Medulla oblongata (tissue), 1 donor: Measurements from ENCODE around the gene TAF13.
A peak's percentile ranks its signal among the peaks of the same experiment; 100 is the strongest.
"Not testable (repeated sequence)": the region's sequence is repeated elsewhere in the genome, so short reads cannot be mapped to it uniquely, and the experiment has no call there.

Experiments used
- DNase-seq: peaks from one replicate; pipeline ENCODE4 v3.0.0-alpha.2; 2015; ENCODE audit errors: extremely low spot score

Gene TAF13

DNA sequence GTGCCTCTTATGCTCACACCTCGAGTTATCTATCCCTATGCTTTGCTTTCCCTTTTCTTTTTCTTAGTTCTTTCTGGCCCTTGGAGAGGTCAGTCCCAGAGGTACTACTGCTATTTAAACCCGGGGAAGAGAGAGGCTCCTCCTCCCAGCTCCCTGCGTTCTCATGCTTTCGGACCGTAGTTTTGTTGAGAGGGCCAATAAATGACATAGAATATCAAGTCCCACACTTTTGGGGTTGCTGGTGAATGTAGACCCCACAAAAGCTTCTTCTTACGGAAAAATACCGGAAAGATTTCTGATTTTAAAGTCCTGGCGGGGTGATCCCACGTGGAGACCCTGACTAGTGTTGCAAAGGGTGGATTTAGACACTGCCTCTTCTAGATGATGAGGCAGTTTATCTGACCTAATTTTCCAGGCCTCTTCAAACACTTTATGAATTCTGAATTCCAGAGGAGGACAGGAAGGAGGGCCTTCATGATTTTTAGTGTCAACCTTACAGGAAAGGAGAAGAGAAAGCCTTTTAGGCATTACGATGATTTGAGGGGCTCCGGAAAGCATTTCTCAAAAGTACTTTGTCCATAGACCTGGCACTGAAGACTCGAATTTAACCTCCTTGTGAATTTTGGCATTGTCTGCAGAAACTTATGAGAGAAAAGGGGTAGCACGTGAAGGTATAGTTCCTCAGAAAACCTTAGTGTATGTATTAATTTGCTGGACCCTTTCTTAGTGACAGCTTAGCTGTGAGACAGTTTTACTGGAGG, 15.5 kb upstream of the TAF13 start:
- DNase-seq: no peak

DNA sequence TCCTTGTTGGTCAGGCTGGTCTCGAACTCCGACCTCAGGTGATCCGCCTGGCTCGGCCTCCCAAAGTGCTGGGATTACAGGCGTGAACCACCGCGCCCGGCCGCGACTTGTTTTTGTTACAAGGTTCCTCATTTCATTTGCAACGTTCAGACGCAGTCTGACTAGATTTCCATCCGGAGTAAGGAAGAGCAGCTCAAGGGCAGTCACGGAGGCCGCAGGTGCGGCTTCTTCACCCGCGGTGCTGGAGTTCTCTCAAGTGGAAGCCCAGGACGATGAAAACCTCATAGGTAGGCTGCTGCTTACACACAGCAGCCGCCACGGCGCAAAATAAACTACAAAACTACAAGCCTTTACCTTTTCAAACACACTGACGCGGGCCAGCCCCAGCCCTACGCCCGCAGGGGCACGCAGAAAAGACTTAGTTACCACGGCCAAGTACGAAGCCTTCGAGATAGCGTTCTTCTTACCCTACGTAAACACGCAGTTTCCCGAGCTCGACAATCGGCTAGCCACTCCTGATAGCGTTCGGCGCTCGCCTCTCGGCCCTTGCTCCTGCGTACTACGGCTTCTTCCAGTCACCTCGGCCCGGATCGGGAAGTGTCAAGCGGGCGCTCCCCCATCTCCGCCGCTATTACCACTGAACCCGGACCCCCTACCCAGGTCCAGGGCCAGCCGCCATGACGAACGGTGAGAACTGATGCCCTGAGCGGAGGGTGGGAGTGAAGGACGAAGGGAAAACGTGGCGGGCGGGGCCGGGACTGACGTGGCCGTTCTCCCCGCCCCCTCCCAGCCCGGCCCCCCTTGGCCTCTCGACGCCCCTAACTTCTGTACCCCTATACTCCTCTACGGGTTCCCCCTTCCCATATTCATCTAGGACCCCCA, 14.6 kb upstream of the TAF13 start, which contains the start of gene TMEM167B:
TSS of gene TMEM167B (plus strand) at position 569 of the 882 bp plus-strand sequence. CDS start at position 678, 109 bp downstream.
- DNase-seq: peak; percentile 96

DNA sequence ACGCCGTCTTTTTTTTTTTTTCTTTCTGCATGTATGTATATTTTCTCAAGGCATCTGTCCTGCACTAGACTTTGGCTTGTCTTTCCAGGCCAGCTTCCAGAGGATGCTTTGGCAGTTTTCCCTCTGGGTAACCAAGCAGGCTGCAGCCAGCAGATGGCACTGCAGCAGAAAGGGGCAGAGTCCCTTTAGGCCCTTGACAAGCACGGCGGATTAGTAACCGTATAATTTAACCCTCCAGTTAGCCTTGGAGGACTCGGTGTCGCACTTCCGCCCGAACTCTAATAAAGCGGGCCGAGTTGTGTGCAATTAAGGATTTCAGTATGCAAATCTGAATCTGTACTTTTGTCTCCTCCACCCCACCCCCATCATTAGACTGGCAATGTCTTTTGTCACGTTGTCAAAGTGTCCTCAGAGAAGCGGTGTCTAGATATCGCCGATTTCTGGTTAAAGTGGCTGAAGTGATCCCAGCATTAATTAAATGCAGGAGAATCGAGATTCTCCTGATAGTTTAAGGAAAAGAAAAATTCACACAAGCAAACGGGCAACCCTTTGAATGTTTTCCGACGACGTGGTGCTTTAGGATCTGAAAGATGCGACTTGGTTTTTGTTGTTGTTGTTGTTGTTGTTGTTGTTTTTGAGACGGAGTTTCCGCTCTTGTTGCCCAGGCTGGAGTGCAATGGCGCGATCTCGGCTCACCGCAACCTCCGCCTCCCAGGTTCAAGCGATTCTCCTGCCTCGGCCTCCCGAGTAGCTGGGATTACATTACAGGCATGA, 13.6 kb upstream of the TAF13 start:
- peak; percentile 97 for DNase-seq

DNA sequence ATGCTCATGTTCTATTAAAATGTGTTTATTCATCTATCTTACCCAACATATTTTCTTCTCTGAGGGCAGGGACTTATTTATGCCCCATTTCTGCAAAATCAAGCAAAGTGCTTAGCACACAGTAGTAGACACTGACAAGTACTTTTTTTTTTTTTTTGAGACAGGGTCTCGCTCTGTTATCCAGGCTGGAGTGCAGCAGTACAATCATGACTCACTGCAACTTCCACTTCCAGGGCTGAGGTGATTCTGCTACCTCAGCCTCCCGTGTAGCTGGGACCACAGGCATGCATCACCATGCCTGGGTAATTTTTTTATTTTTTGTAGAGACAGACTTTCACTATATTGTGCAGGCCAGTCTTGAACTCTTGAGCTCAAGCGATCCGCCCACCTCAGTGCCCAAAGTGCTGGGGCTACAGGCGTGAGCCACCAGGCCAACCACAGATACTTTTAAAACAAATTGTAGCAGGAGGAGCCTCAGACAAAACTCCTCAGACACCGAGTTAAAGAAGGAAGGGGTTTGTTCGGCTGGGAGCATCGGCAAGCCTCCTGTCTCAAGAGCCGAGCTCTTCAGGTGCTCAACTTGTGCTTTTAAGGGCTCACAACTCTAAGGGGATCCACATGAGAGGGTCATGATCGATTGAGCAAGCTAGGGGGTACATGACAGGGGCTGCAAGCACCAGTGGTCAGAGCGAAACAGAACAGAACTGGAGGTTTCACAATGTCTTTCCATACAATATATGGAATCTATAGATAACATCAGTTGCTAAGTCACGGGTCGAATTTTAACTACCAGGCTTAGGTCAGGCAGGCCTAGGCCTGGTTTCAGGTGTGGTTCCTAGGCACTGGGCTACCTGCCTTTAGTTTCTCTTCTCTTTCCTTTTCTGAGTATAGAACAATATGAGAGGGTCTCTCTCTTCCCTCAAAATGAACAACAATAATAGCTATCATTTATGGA, 9.0 kb upstream of the TAF13 start:
- no peak for DNase-seq

DNA sequence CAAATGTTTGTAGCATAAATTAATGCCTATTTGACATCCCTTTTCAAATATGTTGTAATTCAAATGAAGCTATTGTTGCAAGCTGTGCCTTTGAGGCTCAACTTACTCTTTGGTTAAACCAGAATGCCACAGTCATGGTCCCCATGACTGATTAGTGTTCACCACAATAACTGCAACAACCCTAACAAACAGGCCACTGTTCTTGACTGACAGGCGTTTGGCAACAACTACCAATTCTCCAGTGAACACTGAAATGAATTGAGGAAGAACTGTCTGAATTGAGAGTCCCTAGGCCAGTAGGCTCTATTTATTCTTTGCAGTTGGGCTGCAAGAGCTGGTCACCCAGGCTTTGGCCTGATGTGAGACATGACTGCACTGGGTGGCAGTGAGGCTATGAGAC, 8.1 kb upstream of the TAF13 start:
- DNase-seq: peak; percentile 96

DNA sequence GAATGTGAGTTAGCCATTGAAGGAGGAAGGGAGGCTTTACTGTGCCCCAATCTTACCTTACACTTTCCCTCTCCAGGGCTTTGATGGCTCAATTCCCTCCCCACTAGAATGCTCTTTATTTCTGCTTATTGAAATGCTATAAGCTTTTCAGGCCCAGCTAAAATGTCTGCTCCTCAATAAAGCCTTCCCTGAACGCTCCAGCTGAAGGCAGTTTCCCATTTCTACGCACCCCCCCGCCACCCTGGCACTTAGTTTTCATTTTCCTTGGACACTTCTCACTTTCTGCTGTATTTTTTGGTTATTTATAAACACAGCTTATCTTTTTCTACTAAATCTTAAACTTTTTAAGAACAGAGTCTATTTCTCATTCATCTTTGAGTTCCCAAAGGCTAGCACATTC, 7.7 kb upstream of the TAF13 start:
- no peak for DNase-seq

DNA sequence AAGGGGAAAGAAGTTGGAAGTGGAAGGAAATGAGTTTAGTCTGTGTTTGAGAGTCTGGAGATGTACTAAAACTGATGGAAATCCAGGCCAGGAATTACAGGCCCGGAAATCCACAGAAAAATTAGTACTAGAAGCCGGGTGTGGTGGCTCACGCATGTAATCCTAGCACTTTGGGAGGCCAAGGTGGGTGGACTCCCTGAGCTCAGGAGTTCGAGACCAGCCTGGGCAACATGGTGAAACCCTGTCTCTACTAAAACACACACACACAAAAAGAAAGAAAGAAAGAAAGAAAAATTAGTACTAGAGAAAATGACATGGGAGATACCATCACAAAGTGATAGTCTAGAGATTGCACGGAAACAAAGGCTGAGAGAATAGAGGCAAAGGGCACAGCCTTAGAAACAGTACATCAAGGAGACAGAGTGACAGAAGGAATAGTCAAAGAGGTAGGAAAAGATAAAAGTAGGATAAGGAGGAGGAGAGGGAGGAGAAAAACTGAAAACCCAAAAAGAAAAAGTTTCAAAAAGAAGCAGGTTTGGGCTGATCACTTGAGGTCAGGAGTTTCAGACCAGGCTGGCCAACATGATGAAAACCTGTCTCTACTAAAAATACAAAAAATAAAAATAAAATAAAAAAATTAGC, 4.8 kb upstream of the TAF13 start:
- no peak for DNase-seq

DNA sequence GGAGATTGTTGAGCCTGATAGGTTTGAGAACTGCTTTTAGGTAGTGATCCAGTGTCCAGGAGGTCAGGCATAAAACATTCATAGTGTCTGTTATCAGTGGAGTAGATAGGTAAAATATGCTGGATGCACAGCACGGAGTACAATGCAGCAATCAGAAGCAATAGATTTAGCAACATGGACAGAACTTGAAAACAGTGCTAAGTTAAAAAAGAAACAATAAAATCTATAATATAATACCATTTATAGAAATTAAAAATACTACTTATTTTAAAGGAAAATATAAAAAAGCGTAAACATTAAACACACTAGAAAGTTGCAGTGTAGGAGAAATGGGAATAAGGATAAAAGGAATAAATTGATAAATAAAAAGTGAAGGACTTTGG, 3.4 kb upstream of the TAF13 start:
- DNase-seq: no peak

DNA sequence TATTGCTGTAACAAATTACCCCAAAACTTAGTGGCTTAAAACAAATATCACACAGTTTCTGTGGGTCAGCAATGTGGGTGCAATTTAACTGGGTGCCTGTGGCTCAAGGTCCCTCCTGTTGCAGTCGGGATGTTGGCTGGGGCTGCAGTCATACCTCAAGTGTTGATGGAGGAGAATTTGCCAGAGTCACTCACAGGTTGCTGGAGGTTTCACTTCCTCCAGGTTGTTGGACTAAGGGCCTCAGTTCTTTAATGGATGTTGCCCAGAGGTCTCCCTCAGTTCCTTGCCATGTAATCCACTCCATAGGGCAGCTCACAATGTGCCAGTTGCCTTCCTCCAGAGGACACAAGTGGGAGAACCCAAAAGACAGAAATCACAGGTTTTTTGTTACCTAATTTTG, 2.5 kb upstream of the TAF13 start:
- no peak for DNase-seq

DNA sequence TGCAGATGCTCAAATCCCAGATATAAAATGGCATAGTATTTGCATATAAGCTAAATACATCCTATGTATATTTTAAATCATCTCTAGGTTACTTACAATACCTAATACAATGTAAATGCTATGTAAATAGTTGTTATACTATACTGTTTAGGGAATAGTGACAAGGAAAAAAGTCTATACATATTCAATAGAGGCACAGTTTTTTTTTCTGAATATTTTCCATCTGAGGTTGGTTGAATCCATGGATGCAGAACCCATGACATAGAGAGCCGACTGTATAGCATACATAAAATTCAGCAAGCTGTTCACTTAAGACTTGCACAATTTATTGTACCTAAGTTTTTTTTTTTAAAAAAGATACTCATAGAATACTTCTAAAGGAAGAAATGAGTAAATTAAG, 6.5 kb downstream of the TAF13 start:
- no peak for DNase-seq

DNA sequence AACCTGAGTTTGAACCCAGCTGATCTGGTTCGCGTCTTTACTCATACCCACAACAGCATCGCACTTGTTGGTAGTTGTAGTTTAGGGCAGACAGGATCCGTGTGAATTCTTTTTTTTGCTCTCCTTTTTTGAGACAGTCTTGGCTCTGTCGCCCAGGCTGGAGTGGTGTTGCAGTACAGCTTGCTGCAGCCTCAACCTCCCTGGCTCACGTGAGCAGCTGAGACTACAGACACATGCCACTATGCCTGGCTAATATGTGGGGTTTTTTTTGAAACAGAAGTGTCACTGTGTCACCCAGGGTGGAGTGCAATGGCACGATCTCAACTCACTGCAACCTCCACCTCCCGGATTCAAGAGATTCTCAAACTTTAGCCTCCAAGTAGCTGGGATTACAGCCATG, 7.9 kb downstream of the TAF13 start:
- no peak for DNase-seq

DNA sequence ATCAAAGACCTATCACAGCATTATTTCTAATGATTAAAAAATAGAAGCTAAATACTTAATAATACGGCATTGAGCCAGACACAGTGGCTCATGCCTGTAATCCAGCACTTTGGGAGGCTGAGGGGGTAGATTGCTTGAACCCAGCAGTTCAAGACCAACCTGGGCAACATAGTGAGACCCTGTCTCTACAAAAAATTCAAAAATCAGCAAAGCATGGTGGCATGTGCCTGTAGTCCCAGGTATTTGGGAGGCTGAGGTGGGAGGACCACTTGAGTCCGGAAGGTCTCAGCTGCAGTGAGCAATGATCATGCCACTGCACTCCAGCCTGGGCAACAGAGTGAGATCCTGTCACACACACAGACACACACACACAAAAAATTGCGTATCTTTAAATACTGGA, 10.7 kb downstream of the TAF13 start:
- no peak for DNase-seq

DNA sequence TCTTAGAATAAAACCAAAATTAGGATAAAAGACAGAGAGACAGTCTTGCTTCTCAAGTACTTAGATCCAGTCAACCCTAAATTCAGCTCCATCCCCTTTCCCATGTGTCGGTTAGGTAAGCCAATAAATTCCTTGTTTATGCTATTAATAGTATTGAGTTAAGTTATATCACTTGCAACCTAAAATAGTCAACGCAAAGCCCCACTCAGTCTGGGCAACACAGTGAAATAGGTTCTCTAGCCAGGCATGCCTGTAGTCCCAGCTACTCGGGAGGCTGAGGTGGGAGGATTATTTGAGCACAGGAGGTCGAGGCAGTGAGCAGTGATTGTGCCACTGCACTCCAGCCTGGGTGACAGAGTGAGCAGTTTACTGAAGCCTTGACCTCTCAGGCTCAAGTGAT, 14.6 kb downstream of the TAF13 start:
- no peak for DNase-seq

DNA sequence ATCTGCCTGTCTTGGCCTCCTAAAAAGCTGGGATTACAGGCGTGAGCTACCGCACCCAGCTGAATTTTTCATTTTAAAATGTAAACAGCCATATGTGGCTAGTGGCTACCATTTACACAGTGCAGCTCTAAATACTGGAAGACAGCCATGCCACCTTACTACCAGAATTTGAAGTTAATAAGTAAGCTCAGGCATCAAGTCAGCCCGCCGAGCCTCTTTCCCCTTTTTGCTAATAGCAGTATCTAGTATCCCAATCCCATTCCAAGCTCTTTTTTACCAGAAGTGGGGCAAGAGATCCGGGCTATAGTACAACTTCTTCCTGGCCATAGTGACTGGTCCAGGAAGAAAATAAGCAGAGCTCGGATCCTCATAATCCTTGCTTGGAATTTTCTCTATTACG, 15.1 kb downstream of the TAF13 start:
- DNase-seq: no peak

DNA sequence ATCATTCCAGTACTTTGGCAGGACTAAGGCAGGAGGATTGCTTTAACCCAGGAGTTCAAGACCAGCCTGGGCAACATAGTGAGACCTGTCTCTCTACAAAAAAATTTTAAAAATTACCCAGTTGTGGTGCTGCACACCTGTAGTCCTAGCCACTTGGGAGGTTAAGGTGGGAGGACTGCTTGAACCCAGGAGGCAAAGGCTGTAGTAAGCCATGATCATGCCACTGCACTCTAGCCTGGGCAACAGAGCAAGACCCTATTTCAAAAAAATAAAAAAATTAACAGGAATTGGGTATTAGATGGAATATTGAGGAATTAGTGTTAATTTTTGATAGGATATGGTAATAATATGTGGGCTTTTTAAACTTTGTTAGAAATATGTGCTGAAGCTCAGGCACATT, 16.8 kb downstream of the TAF13 start:
- DNase-seq: no peak

DNA sequence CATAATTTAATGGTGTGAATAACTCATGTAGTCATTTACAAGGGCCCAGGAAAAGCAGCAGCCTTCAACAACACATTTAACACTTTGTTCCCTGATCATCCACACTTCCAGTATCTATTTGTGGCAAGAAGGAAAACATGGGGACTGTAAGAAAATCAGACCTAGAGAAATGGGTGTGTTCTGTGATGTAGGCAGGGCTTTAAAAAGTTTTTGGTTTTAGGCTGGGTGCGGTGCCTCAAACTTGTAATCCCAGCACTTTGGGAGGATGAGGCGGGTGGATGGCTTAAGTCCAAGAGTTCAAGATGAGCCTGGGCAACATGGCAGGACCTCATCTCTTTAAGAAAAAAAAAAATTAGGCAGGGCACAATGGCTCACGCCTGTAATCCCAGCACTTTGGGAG, 19.7 kb downstream of the TAF13 start:
- DNase-seq: no peak

DNA sequence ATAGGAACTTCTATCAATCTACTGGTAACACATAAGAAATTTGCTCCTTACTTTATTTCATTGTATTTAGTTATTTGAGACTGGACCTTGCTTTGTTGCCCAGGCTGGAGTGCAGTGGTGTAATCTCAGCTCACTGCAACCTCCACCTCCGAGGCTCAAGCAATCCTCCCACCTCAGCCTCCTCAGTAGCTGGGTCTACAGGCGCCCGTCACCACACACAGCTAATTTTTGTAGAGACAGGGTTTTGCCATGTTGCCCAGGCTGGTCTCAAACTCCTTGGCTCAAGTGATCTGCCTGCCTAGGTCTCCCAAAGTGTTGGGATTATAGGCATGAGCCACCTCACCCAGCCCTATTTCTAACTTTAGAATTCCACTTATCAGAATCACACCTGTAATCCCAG, 23.7 kb downstream of the TAF13 start:
- not testable (repeated sequence) for DNase-seq

DNA sequence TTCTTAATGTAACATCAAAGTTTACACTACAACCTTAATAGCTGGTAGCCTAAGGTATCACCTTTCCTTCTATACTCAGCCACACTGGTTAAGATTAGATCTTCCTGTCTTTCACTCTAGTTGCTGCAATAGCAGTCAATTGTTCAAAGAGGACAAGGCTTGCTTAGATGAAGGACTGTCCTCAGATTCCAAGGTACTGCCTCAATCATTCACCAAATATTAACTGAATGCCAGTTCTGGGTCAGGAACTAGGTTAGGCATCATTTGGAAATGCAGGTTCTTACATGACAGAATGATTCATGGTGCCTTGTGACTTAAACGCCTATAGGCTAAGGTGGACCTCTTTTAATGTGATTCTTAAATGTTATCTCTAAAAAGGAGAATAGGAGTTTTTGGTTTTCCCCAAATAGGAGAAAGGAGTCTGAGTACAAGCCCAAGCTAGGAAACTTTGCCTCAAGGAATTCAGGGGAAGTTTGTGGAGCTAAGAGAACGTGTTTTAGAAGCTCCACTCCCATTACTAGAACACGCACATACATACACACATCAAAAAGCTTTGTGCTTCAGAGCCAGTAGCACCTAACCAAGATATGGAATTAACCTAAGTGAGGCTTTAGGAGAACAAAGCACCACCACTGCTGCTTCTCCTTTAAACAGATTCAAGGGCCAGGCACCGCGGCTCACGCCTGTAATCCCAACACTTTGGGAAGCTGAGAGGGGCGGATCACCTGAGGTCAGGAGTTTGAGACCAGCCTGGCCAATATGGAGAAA, 25.4 kb downstream of the TAF13 start:
- no peak for DNase-seq

DNA sequence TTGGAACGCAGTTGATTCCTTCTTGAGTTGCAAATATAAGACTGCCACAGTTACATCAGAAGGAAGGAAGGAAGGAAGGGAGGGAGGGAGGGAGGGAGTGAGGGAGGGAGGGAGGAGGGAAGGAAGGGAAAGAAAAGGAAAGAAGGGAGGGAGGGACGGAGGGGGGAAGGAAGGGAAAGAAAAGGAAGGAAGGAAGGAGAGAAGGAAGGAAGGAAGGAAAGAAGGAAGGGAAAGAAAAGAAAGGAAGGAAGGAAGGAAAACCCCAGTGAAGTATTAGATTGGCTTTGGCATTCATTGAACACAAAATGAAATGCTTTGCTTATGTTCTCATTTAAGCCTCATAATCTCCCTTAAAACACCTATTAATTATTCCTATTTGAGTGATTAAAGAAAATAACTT, 27.5 kb downstream of the TAF13 start:
- DNase-seq: no peak

DNA sequence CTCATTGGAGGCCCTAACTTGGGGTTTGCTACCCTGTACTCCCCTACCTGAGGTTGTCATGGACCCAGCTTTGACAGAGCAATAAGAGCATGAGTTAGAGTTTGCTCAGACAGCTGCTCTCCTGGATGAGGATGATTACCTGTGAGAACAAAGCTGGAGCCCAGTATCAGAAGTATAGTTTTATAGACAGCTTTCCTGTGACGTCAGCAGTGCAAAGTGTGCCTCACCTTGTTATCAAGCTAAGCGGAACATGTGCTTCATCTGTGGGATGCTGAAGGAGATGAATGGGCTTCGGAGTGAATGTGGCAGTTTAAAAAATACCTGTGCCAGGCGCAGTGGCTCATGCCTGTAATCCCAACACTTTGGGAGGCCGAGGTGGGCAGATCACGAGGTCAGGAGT, 28.5 kb downstream of the TAF13 start:
- DNase-seq: no peak
